ENCODE results near the gene RNF213.

The RNF213 gene

GRCh38 chr17:80422981-80423380, 162.3 kb downstream of the RNF213 start:
- DNase-seq, result no peak

GRCh38 chr17:80423536-80424225, 163.0 kb downstream of the RNF213 start:
- DNase-seq, result no peak

GRCh38 chr17:80424261-80424660, 163.6 kb downstream of the RNF213 start:
- no peak for DNase-seq

- no peak for DNase-seq
These were observed 164.5 kb downstream of the RNF213 start for GRCh38 chr17:80424878-80425765.

- DNase-seq, result no peak
These were observed 165.3 kb downstream of the RNF213 start for GRCh38 chr17:80425835-80426426.

GRCh38 chr17:80426671-80427326, 166.1 kb downstream of the RNF213 start:
- peak; percentile 61 to 77 (median 76) for DNase-seq

- no peak for DNase-seq
These were observed 167.0 kb downstream of the RNF213 start for GRCh38 chr17:80427366-80428282.

- no peak for DNase-seq
These were observed 167.7 kb downstream of the RNF213 start for GRCh38 chr17:80428363-80428762.

- DNase-seq, result no peak
These were observed 168.1 kb downstream of the RNF213 start for GRCh38 chr17:80428796-80429195.

- DNase-seq, result no peak
These were observed 169.0 kb downstream of the RNF213 start for GRCh38 chr17:80429356-80430275.

GRCh38 chr17:80430446-80431245, 170.0 kb downstream of the RNF213 start:
- DNase-seq, result no peak

GRCh38 chr17:80431246-80432195, 170.9 kb downstream of the RNF213 start:
- no peak for DNase-seq

GRCh38 chr17:80432350-80432955, 171.8 kb downstream of the RNF213 start:
- DNase-seq, result no peak

- DNase-seq, result no peak
These were observed 172.4 kb downstream of the RNF213 start for GRCh38 chr17:80432961-80433550.

- DNase-seq, result no peak
These were observed 173.4 kb downstream of the RNF213 start for GRCh38 chr17:80433916-80434666.

- no peak for DNase-seq
These were observed 176.9 kb downstream of the RNF213 start for GRCh38 chr17:80437532-80437931.

- no peak for DNase-seq
These were observed 178.2 kb downstream of the RNF213 start for GRCh38 chr17:80438806-80439205.
